Neural cell (in vitro differentiated cells): ENCODE results near the gene CABP2. TPM values are rescaled to one million over a fixed set of nuclear protein-coding genes. Genes with fewer than 3 reads are reported as not detected.

Source experiments
- H2AFZ ChIP-seq: fragments of 200-600, 300-800 bp; sonication (generic), shearing (Covaris generic); 2 replicates; pipeline ENCODE4 v1.6.0; 2014; ENCODE audit warnings: low read depth, mild to moderate bottlenecking, antibody characterized with exemption, low read length, moderate library complexity
- H3F3A ChIP-seq: fragments of 200-600 bp; shearing (Covaris generic); 2 replicates; pipeline ENCODE4 v1.6.1; 2016; ENCODE audit warnings: mild to moderate bottlenecking, moderate library complexity, mixed read lengths, antibody characterized with exemption, low read length; ENCODE audit not compliant: insufficient read depth, poor library complexity, severe bottlenecking
- H3K27ac ChIP-seq: fragments of 200-600, 300-800 bp; sonication (generic), shearing (Covaris generic); 2 replicates; pipeline ENCODE4 v1.5.1; 2014; ENCODE audit warnings: mild to moderate bottlenecking, low read length, moderate library complexity
- H3K27me3 ChIP-seq: fragments of 300-800, 200-600 bp; sonication (generic), shearing (Covaris generic); 2 replicates; pipeline ENCODE4 v1.6.0; 2014; ENCODE audit warnings: mild to moderate bottlenecking, low read depth, low read length, moderate library complexity; ENCODE audit not compliant: insufficient read depth
- H3K36me3 ChIP-seq: fragments of 300-800, 200-600 bp; sonication (generic), shearing (Covaris generic); 2 replicates; pipeline ENCODE4 v1.5.1; 2014; ENCODE audit warnings: mild to moderate bottlenecking, antibody characterized with exemption, low read length, moderate library complexity; ENCODE audit not compliant: insufficient read depth
- H3K4me2 ChIP-seq: fragments of 300-800, 200-600 bp; sonication (generic), shearing (Covaris generic); 2 replicates; pipeline ENCODE4 v1.6.0; 2014; ENCODE audit warnings: mild to moderate bottlenecking, low read length
- H3K4me3 ChIP-seq: fragments of 300-800, 200-600 bp; sonication (generic), shearing (Covaris generic); 2 replicates; pipeline ENCODE4 v1.5.1; 2014; ENCODE audit warnings: mild to moderate bottlenecking, low read length, moderate library complexity
- H3K79me2 ChIP-seq: fragments of 200-600 bp; shearing (Covaris generic); replicated peaks from 2 replicates; pipeline ENCODE4 v1.6.0; 2014; ENCODE audit warnings: mild to moderate bottlenecking, low read length, moderate library complexity; ENCODE audit not compliant: insufficient read depth
- H3K9ac ChIP-seq: fragments of 300-800, 200-600 bp; sonication (generic), shearing (Covaris generic); 2 replicates; pipeline ENCODE4 v1.6.1; 2016; ENCODE audit warnings: mild to moderate bottlenecking, low read length, mixed read lengths
- H3K9me2 ChIP-seq: fragments of 200-600 bp; shearing (Covaris generic); 2 replicates; pipeline ENCODE4 v1.6.1; 2016; ENCODE audit warnings: mild to moderate bottlenecking, low read length, mixed read lengths; ENCODE audit not compliant: insufficient read depth
- H3K9me3 ChIP-seq: fragments of 200-600, 300-800 bp; sonication (generic), shearing (Covaris generic); 2 replicates; pipeline ENCODE4 v1.6.1; 2016; ENCODE audit warnings: mild to moderate bottlenecking, mixed run types, low read length, moderate library complexity, mixed read lengths
- H4K20me1 ChIP-seq: fragments of 200-600 bp; shearing (Covaris generic); 2 replicates; pipeline ENCODE4 v1.6.1; 2016; ENCODE audit warnings: mild to moderate bottlenecking, mixed run types; ENCODE audit not compliant: insufficient read depth
- EP300 ChIP-seq: fragments of 450-650 bp; conservative IDR thresholded peaks from 2 replicates; pipeline ENCODE4 v1.6.1; 2014; ENCODE audit warnings: antibody characterized with exemption, mild to moderate bottlenecking, moderate library complexity; ENCODE audit not compliant: poor library complexity, severe bottlenecking
- EZH2 ChIP-seq: fragments of 200-600, 300-800 bp; shearing (Covaris generic), sonication (generic); IDR thresholded peaks from 2 replicates; pipeline ENCODE4 v1.6.1; 2014; ENCODE audit warnings: antibody characterized with exemption, low read length, borderline replicate concordance, mild to moderate bottlenecking; ENCODE audit not compliant: insufficient read depth, poor library complexity, severe bottlenecking
- MXI1 ChIP-seq: fragments of 450-650 bp; conservative IDR thresholded peaks from 2 replicates; pipeline ENCODE4 v1.6.1; 2014; ENCODE audit warnings: antibody characterized with exemption, mild to moderate bottlenecking; ENCODE audit not compliant: poor library complexity, severe bottlenecking
- POLR2AphosphoS5 ChIP-seq: IDR thresholded peaks from 2 replicates; pipeline ENCODE4 v1.6.1; 2012
- RAD21 ChIP-seq: fragments of 450-650 bp; conservative IDR thresholded peaks from 2 replicates; pipeline ENCODE4 v1.6.1; 2014; ENCODE audit warnings: antibody characterized with exemption, mild to moderate bottlenecking, moderate library complexity
- SMC3 ChIP-seq: fragments of 450-650 bp; conservative IDR thresholded peaks from 2 replicates; pipeline ENCODE4 v1.6.1; 2014; ENCODE audit warnings: antibody characterized with exemption, mild to moderate bottlenecking, moderate library complexity; ENCODE audit not compliant: poor library complexity
- TAF1 ChIP-seq: IDR thresholded peaks from 2 replicates; pipeline ENCODE4 v1.6.1; 2012; ENCODE audit warnings: low read depth
- polyA plus RNA-seq: library from polyadenylated mRNA; depleted of rRNA; stranded (reverse); fragments of >200 nt; gene quantifications from 2 replicates; pipeline ENCODE4 v1.2.3, GENCODE V29; 2014
- TF ChIP-seq, protein P1 (sequence below): IDR thresholded peaks from 2 replicates; pipeline ENCODE4 v1.6.1; 2012; ENCODE audit warnings: borderline replicate concordance
- TF ChIP-seq, protein P2 (sequence below): fragments of 450-650 bp; IDR thresholded peaks from 2 replicates; pipeline ENCODE4 v1.5.1; 2014; ENCODE audit warnings: antibody characterized with exemption, mild to moderate bottlenecking, moderate library complexity; ENCODE audit not compliant: poor library complexity, severe bottlenecking

The CABP2 gene
- polyA plus RNA-seq, 1 donor from 2014 or later: not detected

DNA sequence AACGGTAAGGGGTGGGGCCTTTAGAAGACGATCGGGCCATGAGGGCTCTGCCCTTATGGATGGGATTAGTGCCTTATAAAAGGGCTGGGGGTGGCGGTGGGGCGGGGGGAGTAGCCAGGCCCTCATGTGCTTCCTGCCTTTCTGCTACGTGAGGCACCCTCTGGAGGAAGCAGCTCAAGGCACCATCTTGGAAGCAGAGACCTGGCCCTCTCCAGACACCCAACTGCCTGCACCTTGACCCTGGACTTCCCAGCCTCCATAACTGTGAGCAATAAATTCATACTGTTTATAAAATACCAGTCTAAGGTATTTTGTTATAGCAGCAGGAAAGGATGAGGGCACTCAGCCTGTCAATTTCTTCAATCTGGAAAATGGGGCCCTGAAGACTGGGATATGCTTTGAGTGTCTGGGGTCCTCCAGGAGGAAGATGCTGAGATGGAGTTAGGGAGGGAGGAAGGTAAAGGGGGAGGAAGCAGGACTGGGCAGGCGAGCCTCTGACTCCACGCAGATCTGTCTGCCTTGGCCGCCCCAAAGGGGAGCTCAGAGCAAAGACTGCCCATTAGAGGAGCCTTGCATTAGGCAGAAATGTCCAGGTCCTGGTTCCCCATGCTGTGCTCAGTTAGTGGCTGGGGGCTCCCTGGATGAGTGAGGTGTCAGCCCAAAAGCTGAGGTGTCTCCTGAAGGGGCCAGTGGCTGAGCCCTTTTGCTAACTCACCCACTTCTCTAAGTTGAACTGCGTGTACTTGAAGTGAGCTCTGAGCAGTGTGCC is 5.3 kb downstream of the CABP2 start:
- no peak overlapping the region for H3K9ac ChIP-seq
- H3K27me3 ChIP-seq: no peaks in the 10 kb centered on the region
- no peaks in the 10 kb centered on the region for H3K36me3 ChIP-seq
- H2AFZ ChIP-seq: no peak overlapping the region
- no peak overlapping the region for H3K4me2 ChIP-seq
- no peaks in the 10 kb centered on the region for H3K79me2 ChIP-seq
- no peaks in the 10 kb centered on the region for H3K9me2 ChIP-seq
- no peaks in the 10 kb centered on the region for H3F3A ChIP-seq
- H3K27ac ChIP-seq: no peak overlapping the region
- TF ChIP-seq SMC3 (no peak), EZH2 (no peak), EP300 (no peak), MXI1 (no peak), TAF1 (no peak), RAD21 (no peak), POLR2AphosphoS5 (no peak)
- TF ChIP-seq, protein P1, sequence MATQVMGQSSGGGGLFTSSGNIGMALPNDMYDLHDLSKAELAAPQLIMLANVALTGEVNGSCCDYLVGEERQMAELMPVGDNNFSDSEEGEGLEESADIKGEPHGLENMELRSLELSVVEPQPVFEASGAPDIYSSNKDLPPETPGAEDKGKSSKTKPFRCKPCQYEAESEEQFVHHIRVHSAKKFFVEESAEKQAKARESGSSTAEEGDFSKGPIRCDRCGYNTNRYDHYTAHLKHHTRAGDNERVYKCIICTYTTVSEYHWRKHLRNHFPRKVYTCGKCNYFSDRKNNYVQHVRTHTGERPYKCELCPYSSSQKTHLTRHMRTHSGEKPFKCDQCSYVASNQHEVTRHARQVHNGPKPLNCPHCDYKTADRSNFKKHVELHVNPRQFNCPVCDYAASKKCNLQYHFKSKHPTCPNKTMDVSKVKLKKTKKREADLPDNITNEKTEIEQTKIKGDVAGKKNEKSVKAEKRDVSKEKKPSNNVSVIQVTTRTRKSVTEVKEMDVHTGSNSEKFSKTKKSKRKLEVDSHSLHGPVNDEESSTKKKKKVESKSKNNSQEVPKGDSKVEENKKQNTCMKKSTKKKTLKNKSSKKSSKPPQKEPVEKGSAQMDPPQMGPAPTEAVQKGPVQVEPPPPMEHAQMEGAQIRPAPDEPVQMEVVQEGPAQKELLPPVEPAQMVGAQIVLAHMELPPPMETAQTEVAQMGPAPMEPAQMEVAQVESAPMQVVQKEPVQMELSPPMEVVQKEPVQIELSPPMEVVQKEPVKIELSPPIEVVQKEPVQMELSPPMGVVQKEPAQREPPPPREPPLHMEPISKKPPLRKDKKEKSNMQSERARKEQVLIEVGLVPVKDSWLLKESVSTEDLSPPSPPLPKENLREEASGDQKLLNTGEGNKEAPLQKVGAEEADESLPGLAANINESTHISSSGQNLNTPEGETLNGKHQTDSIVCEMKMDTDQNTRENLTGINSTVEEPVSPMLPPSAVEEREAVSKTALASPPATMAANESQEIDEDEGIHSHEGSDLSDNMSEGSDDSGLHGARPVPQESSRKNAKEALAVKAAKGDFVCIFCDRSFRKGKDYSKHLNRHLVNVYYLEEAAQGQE: no peak
- TF ChIP-seq, protein P2, sequence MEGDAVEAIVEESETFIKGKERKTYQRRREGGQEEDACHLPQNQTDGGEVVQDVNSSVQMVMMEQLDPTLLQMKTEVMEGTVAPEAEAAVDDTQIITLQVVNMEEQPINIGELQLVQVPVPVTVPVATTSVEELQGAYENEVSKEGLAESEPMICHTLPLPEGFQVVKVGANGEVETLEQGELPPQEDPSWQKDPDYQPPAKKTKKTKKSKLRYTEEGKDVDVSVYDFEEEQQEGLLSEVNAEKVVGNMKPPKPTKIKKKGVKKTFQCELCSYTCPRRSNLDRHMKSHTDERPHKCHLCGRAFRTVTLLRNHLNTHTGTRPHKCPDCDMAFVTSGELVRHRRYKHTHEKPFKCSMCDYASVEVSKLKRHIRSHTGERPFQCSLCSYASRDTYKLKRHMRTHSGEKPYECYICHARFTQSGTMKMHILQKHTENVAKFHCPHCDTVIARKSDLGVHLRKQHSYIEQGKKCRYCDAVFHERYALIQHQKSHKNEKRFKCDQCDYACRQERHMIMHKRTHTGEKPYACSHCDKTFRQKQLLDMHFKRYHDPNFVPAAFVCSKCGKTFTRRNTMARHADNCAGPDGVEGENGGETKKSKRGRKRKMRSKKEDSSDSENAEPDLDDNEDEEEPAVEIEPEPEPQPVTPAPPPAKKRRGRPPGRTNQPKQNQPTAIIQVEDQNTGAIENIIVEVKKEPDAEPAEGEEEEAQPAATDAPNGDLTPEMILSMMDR: no peak
- no peaks in the 10 kb centered on the region for H4K20me1 ChIP-seq
- no peaks in the 10 kb centered on the region for H3K9me3 ChIP-seq
- H3K4me3 ChIP-seq: no peak overlapping the region

DNA sequence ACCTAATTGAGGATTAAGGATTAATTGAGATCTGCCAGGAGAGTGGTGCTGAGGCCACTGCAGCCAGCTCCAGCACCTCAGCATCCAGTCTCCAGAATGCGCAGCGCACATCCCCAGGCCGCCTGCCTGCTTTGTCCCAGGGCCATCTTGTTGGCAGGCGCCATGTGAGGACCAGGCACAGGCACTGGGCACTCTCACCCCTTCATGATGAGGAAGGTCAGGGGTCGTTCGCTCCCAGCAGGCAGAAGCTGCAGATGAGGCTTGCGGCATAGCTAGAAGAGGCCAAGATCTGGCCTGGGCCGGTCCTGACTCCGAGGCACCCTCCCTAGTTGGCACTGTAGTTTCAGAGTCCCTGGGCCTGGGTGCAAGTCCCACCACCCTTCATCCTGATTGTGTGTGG is 6.4 kb downstream of the CABP2 start:
- Histone ChIP-seq H3K9me3 (no peaks in the 10 kb centered on the region), H3K27ac (no peak overlapping the region), H2AFZ (no peak overlapping the region), H3K9ac (no peak overlapping the region), H4K20me1 (no peaks in the 10 kb centered on the region), H3F3A (no peaks in the 10 kb centered on the region), H3K9me2 (no peaks in the 10 kb centered on the region), H3K36me3 (no peaks in the 10 kb centered on the region), H3K27me3 (no peaks in the 10 kb centered on the region), H3K4me2 (no peak overlapping the region), H3K79me2 (no peaks in the 10 kb centered on the region), H3K4me3 (no peak overlapping the region)
- TF ChIP-seq EZH2 (no peak), RAD21 (no peak), MXI1 (no peak), POLR2AphosphoS5 (no peak), EP300 (no peak), TAF1 (no peak), SMC3 (no peak)
- TF ChIP-seq, protein P1: no peak
- TF ChIP-seq, protein P2: no peak
